Measurements from ENCODE around the gene HOOK2. TPM values are rescaled to one million over a fixed set of nuclear protein-coding genes. Genes with fewer than 3 reads are reported as not detected.

The HOOK2 gene
- total and polyA plus RNA-seq, 2 of the 13 experiments (the other 11 are each of a cell fraction or from before 2014, with no cell fraction given): 9.2 to 12.9 TPM

- H3K4me2 ChIP-seq (ENCODE audit: low read depth, low read length): no peak overlapping the region; the same call in 1 of the 2 replicates
- peaks cover 8% of the 10 kb centered on the region for H3K9me3 ChIP-seq (ENCODE audit: low read length)
- BruUV-seq (replicated peaks): no TSS peak
- no peaks in the 10 kb centered on the region for H4K20me1 ChIP-seq (ENCODE audit: insufficient read depth, low read length)
- DNase-seq (ENCODE audit: low spot score) (no peak), FAIRE-seq (no peak), ATAC-seq (no peak)
- 33% methylated on average over 12 of the region's 23 CpGs for WGBS (ENCODE audit: low lambda C conversion rate)
- H3K9ac ChIP-seq (ENCODE audit: insufficient read depth, low read depth, low read length): no peak overlapping the region
- H3K27ac ChIP-seq (ENCODE audit: extremely low read length, insufficient read depth, low read length): no peak overlapping the region
- H2AFZ ChIP-seq (ENCODE audit: low read length): no peak overlapping the region
- in situ Hi-C loops (cut with HindIII; ENCODE audit: extremely low pct_ligation_motif_present, low pct_unique_long_range_greater_than_20kb): no loop called here
- no peak overlapping the region for H3K4me3 ChIP-seq (replicated peaks in 1 of 3; ENCODE audit: insufficient read depth in 1 of 3, low read depth in 2 of 3, low read length in 3 of 3)
- H3K27me3 ChIP-seq (ENCODE audit: control insufficient read depth in 1 of 2, insufficient read depth in 2 of 2, low read length in 2 of 2): peaks cover 2 to 34% of the 10 kb centered on the region in 2 experiments
- peaks cover 6 to 9% of the 10 kb centered on the region in 2 experiments; a peak in 4 of 5 replicates for H3K36me3 ChIP-seq (replicated peaks in 1 of 2; ENCODE audit: control insufficient read depth in 1 of 2, insufficient read depth in 2 of 2, low read length in 2 of 2)
- ChIA-PET POLR2A (interaction anchor here (1.6 kb wide), 1 partner anchor 15 kb away, joined by 5 read pairs; the partner anchor contains the start of gene GET3), CTCF (ENCODE audit: low intra/inter-chr PET ratio, low total read pairs) (no interaction called here)
- H3K4me1 ChIP-seq (ENCODE audit: insufficient read depth, low read length): peaks cover 34% of the 10 kb centered on the region
- H3K79me2 ChIP-seq (ENCODE audit: insufficient read depth, low read length): no peaks in the 10 kb centered on the region
- intact Hi-C loops (cut with micrococcal nuclease; ENCODE audit: unreplicated experiment): no loop called here
- no peak for TF ChIP-seq HNF1A (IDR thresholded peaks at IDR 0.05; ENCODE audit: low read depth)
- TF ChIP-seq HNF1A (CRISPR knock-in tag; IDR thresholded peaks at IDR 0.05; ENCODE audit: borderline replicate concordance): no peak
- TF ChIP-seq MYNN (CRISPR knock-in tag; IDR thresholded peaks at IDR 0.05; ENCODE audit: low read depth): no peak
- no peak for TF ChIP-seq ZNF260 (CRISPR knock-in tag; IDR thresholded peaks at IDR 0.05; ENCODE audit: borderline replicate concordance, low read depth)
- TF ChIP-seq ZNF775 (CRISPR knock-in tag; IDR thresholded peaks at IDR 0.05; ENCODE audit: borderline replicate concordance): no peak
- TF ChIP-seq CAMTA2 (CRISPR knock-in tag; IDR thresholded peaks at IDR 0.05; ENCODE audit: borderline replicate concordance): no peak
- TF ChIP-seq STAT6 (CRISPR knock-in tag; IDR thresholded peaks at IDR 0.05; ENCODE audit: borderline replicate concordance): no peak
Observed at GRCh38 chr19:12752056-12752781, 23.1 kb downstream of the HOOK2 start.

Measured in HepG2 (cell line).